Esophagus (tissue), 2 donors: Measurements from ENCODE around the gene IFITM1. TPM values are rescaled to one million over a fixed set of nuclear protein-coding genes. Genes with fewer than 3 reads are reported as not detected.
"Not testable (repeated sequence)": the region's sequence is repeated elsewhere in the genome, so short reads cannot be mapped to it uniquely, and the experiment has no call there.

Source experiments
- H3K27ac ChIP-seq, 2 donors: one replicate each; pipeline ENCODE4 v1.5.1; 2013; ENCODE audit warnings: low read depth in 2 of 2, mild to moderate bottlenecking in 2 of 2, inconsistent platforms in 1 of 2, low read length in 1 of 2, moderate library complexity in 1 of 2
- H3K27me3 ChIP-seq, 2 donors: one replicate each; pipeline ENCODE4 v1.6.1; 2013; ENCODE audit warnings: low read length in 2 of 2, control low read depth in 1 of 2, mild to moderate bottlenecking in 1 of 2; ENCODE audit not compliant: insufficient read depth in 2 of 2, control insufficient read depth in 1 of 2
- H3K36me3 ChIP-seq, 2 donors: one replicate each; pipeline ENCODE4 v1.6.1; 2013; ENCODE audit warnings: low read length in 1 of 2; ENCODE audit not compliant: control insufficient read depth in 2 of 2, insufficient read depth in 2 of 2
- H3K4me1 ChIP-seq, 2 donors: one replicate each; pipeline ENCODE4 v1.6.1; 2013; ENCODE audit warnings: low read length in 1 of 2; ENCODE audit not compliant: control insufficient read depth in 2 of 2, insufficient read depth in 2 of 2
- H3K4me3 ChIP-seq, 2 donors: one replicate each; pipeline ENCODE4 v1.5.1; 2013; ENCODE audit warnings: low read length in 2 of 2, mild to moderate bottlenecking in 2 of 2, low read depth in 1 of 2, moderate library complexity in 1 of 2
- H3K9me3 ChIP-seq, 2 donors: one replicate each; pipeline ENCODE4 v1.6.1; 2013; ENCODE audit warnings: mild to moderate bottlenecking in 2 of 2, low read depth in 1 of 2, low read length in 1 of 2, moderate library complexity in 1 of 2; ENCODE audit not compliant: control insufficient read depth in 2 of 2, insufficient read depth in 1 of 2
- WGBS, 2 donors: extraction: QIAGEN DNeasy Blood & Tissue Kit; methylation state at CpG; one replicate each; pipeline ENCODE4 v1.1.7; 2013; 5-methylcytosine and 5-hydroxymethylcytosine counted together
- polyA plus RNA-seq, 2 donors: library from polyadenylated mRNA; stranded (reverse); fragments of 200-250 nt; gene quantifications; one replicate each; pipeline ENCODE4 v1.2.3, GENCODE V29; 2013
- donor health status: healthy with polysubstance abuse.
- donor health status: Bipolar disorder and iron deficiency.

Gene IFITM1
- polyA plus RNA-seq, 2 donors, result 48.2 to 112 TPM

DNA sequence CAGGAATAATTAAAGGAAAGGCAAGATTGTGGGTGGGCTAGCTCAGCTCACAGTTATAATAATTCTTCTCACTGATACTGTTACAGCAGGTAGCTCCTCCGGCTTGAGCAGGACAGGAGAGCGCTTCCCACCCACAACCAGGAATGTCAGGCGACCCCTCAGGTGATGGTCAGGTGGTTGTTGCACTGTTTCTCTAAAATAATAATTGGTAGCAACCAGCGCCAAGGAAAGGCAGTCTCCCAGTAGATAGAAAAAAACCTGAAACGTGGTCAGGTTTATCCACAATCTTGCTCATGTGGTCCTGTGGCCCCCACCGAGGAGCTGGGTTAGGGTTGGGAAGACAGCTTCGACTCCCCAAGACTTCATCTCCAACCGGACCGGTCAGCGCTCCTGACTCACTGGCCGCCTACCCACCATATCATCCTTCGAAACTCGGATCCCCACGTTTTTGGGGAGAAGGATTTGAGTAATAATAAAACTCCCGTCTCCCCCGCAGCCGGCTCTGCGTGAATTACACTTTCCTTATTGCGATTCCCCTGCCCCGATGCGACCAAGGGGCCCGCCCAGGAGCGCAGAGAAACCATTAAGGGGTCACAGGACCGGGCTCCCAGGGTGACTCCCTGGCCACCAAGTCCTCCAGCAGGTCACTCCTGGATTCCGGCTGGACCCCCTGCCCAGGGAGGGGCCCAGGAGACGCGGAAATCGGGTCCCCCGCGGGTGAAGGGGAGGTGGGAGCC, 4.0 kb downstream of the IFITM1 start:
- not testable (repeated sequence) for H3K4me1 ChIP-seq, H3K27me3 ChIP-seq, H3K4me3 ChIP-seq, H3K36me3 ChIP-seq, H3K9me3 ChIP-seq
- 19 to 24% methylated on average over 13 to 17 of the region's 30 CpGs for WGBS, 2 donors
- peak overlapping the region; percentile 23 to 42 for H3K27ac ChIP-seq

- not testable (repeated sequence) for H3K36me3 ChIP-seq, H3K27me3 ChIP-seq, H3K9me3 ChIP-seq, H3K4me1 ChIP-seq
- WGBS, 2 donors, result 0% methylated on average over 10 to 15 of the region's 79 CpGs
- Histone ChIP-seq H3K27ac (peak overlapping the region; percentile 79), H3K4me3 (peak overlapping the region; percentile 45 to 56)
Measured at GRCh38 chr11:318405-319120, 4.7 kb downstream of the IFITM1 start.

- H3K4me1 ChIP-seq, H3K36me3 ChIP-seq, H3K27me3 ChIP-seq, H3K9me3 ChIP-seq: not testable (repeated sequence)
- Histone ChIP-seq H3K27ac (peak overlapping the region; percentile 86 to 87), H3K4me3 (peak overlapping the region; percentile 62 to 85)
- WGBS, 2 donors, result 6 to 7% methylated on average over 19 to 20 of the region's 29 CpGs
Measured at GRCh38 chr11:319121-319887, 5.5 kb downstream of the IFITM1 start.

- not testable (repeated sequence) for H3K4me1 ChIP-seq, H3K27me3 ChIP-seq, H3K36me3 ChIP-seq, H3K9me3 ChIP-seq
- 6 to 29% methylated on average over 7 to 9 of the region's 10 CpGs for WGBS, 2 donors
- H3K4me3 ChIP-seq, result peak overlapping the region; percentile 62 to 85
- peak overlapping the region; percentile 87 to 92 for H3K27ac ChIP-seq
Measured at GRCh38 chr11:319888-320273, 6.0 kb downstream of the IFITM1 start.

DNA sequence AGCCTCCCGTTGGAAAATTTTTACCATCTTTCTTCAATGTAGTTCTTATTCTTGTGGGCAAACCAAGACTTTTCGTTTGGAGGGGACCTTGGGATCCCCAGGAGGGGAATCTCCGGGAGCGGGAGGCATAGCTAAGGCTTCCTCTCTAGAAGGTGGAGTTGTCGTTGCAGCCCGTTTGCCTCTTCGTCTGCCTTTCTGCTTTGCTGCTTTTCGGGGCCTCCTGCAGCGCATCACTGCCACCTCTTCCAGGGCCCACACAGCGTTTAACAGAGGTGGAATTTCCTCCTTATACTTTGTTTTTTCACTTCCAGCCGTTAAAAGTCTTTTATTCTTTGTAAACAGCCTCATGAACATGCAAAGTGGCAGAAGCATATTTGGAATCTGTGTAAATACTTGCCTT, 10.3 kb downstream of the IFITM1 start:
- WGBS, 2 donors, result 71 to 76% methylated on average over 11 of the region's 11 CpGs
- Histone ChIP-seq H3K27ac (peak overlapping the region in 1 of 2 donors; percentile 42), H3K36me3 (no peaks in the 10 kb centered on the region), H3K4me3 (no peak overlapping the region), H3K4me1 (peaks cover 3 to 4% of the 10 kb centered on the region in 2 donors), H3K9me3 (no peaks in the 10 kb centered on the region), H3K27me3 (no peaks in the 10 kb centered on the region)

- 68 to 69% methylated on average over 26 to 28 of the region's 34 CpGs for WGBS, 2 donors
- H3K4me3 ChIP-seq, H3K4me1 ChIP-seq, H3K9me3 ChIP-seq, H3K27me3 ChIP-seq, H3K36me3 ChIP-seq: not testable (repeated sequence)
- H3K27ac ChIP-seq, result peak overlapping the region in 1 of 2 donors; percentile 82
Measured at GRCh38 chr11:324593-325517, 11.0 kb downstream of the IFITM1 start.

- H3K4me1 ChIP-seq, result peaks cover 3 to 7% of the 10 kb centered on the region in 2 donors
- no peaks in the 10 kb centered on the region for H3K36me3 ChIP-seq
Measured at GRCh38 chr11:325796-326591, 12.2 kb downstream of the IFITM1 start.

GRCh38 chr11:326592-326841, 12.7 kb downstream of the IFITM1 start:
- Histone ChIP-seq H3K4me1 (peaks cover 3 to 7% of the 10 kb centered on the region in 2 donors), H3K27me3 (no peaks in the 10 kb centered on the region), H3K9me3 (no peaks in the 10 kb centered on the region), H3K36me3 (no peaks in the 10 kb centered on the region), H3K27ac (peak overlapping the region; percentile 83), H3K4me3 (no peak overlapping the region)
- WGBS, 2 donors, result 63 to 67% methylated on average over 6 of the region's 6 CpGs

More at GRCh38 chr11:325796-326591, 12.2 kb downstream of the IFITM1 start:
- Histone ChIP-seq H3K4me3 (no peak overlapping the region), H3K27me3 (no peaks in the 10 kb centered on the region), H3K27ac (peak overlapping the region; percentile 83), H3K9me3 (no peaks in the 10 kb centered on the region)
- 88% methylated on average over 30 of the region's 30 CpGs for WGBS, 2 donors
